K562 (cell line): ENCODE measurements around the gene EHBP1.

Experiments
- C11orf30 ChIP-seq: fragments of 450-650 bp; IDR thresholded peaks from 2 replicates; pipeline ENCODE4 v1.6.1; 2016; ENCODE audit warnings: low read depth, mild to moderate bottlenecking
- CTCF ChIP-seq, 3 experiments: IDR thresholded peaks in 2 of 3; conservative IDR thresholded peaks in 1 of 3; 2 replicates each; pipeline ENCODE4 v1.5.1; 2011 to 2012; ENCODE audit warnings: low read length in 3 of 3, mild to moderate bottlenecking in 3 of 3, control low read depth in 2 of 3, improper control_type of control experiment in 1 of 3, inconsistent platforms in 1 of 3, low read depth in 1 of 3, mixed read lengths in 1 of 3, moderate library complexity in 1 of 3; ENCODE audit not compliant: insufficient read depth in 2 of 3
- EGR1 ChIP-seq: fragments of 450-650 bp; conservative IDR thresholded peaks from 2 replicates; pipeline ENCODE4 v1.6.1; 2017; ENCODE audit warnings: mild to moderate bottlenecking
- ELF1 ChIP-seq: fragments of 200-800 bp; sonication (Bioruptor generic); IDR thresholded peaks from 2 replicates; pipeline ENCODE4 v1.6.1; 2016; ENCODE audit warnings: missing genetic modification characterization, missing compliant biosample characterization
- HNRNPL ChIP-seq: fragments of 200-400 bp; formaldehyde crosslinking; IDR thresholded peaks from 2 replicates; pipeline ENCODE4 v1.6.1; 2017; ENCODE audit warnings: low read depth, mild to moderate bottlenecking, low read length
- MEF2D ChIP-seq: conservative IDR thresholded peaks from 2 replicates; pipeline ENCODE4 v1.6.1; 2016; ENCODE audit warnings: low read depth, missing genetic modification characterization, missing compliant biosample characterization
- POLR2A ChIP-seq: fragments of 450-650 bp; conservative IDR thresholded peaks from 2 replicates; pipeline ENCODE4 v1.6.1; 2016
- PPARD ChIP-seq: fragments of 250-450 bp; sonication (Bioruptor Pico); IDR thresholded peaks from 2 replicates; pipeline ENCODE4 v1.8.0; 2022; ENCODE audit warnings: inconsistent platforms, mild to moderate bottlenecking, moderate library complexity
- SP1 ChIP-seq: sonication (generic); formaldehyde crosslinking; IDR thresholded peaks from 2 replicates; pipeline ENCODE4 v1.8.1; 2022; ENCODE audit warnings: mild to moderate bottlenecking, missing genetic modification reagents
- SP2 ChIP-seq: IDR thresholded peaks from 2 replicates; pipeline ENCODE4 v1.6.1; 2011; ENCODE audit warnings: mild to moderate bottlenecking, low read depth, low read length, moderate library complexity; ENCODE audit not compliant: poor library complexity, severe bottlenecking; ENCODE audit errors: extremely low read depth
- SRF ChIP-seq, 2 experiments: fragments of 250-450, 450-650 bp in 1 of 2; sonication (Bioruptor Pico) in 1 of 2; sonication (generic) in 1 of 2; formaldehyde crosslinking; IDR thresholded peaks; 2 replicates each; pipeline versions ENCODE4 v1.5.0 to v1.5.1; 2020 to 2022; ENCODE audit warnings: mild to moderate bottlenecking in 1 of 2, missing genetic modification reagents in 1 of 2
- WHSC1 ChIP-seq: IDR thresholded peaks from one replicate; pipeline ENCODE4 v1.6.1; 2012; ENCODE audit warnings: low read length, control low read depth, inconsistent platforms
- ZNF311 ChIP-seq: fragments of 250-450 bp; sonication (Bioruptor Pico); IDR thresholded peaks from 2 replicates; pipeline ENCODE4 v1.4.0; 2020; ENCODE audit warnings: mild to moderate bottlenecking, moderate library complexity

- no peak for TF ChIP-seq SRF (CRISPR knock-in tag; IDR thresholded peaks at IDR 0.05)
- no peak for TF ChIP-seq WHSC1
- no peak for TF ChIP-seq ELF1 (tag)
- TF ChIP-seq CTCF (IDR thresholded peaks at IDR 0.05 in 2 of 3, conservative IDR thresholded peaks at IDR 0.05 in 1 of 3; ENCODE audit: insufficient read depth in 2 of 3, low read depth in 1 of 3, low read length in 3 of 3): no peak
- TF ChIP-seq POLR2A: no peak
- no peak for TF ChIP-seq C11orf30
- TF ChIP-seq EGR1: no peak
- no peak for TF ChIP-seq MEF2D
- TF ChIP-seq SP1 (CRISPR knock-in tag): no peak
- TF ChIP-seq SP2: no peak
- no peak for TF ChIP-seq HNRNPL
- TF ChIP-seq PPARD (CRISPR knock-in tag): no peak
- no peak for TF ChIP-seq ZNF311 (CRISPR knock-in tag)
Observed at GRCh38 chr2:63093502-63093901, 388.0 kb downstream of the EHBP1 start.
